Naive thymus-derived CD4-positive, alpha-beta T cell (primary cell): ENCODE results near the gene RPN1. TPM values are rescaled to one million over a fixed set of nuclear protein-coding genes. Genes with fewer than 3 reads are reported as not detected.

ENCODE experiments used
- ATAC-seq: fragments of 150-1000 bp; cut with Tn5 transposase; 2 replicates; pipeline ENCODE4 v1.10.0; 2021; ENCODE audit warnings: mild to moderate bottlenecking, moderate library complexity
- CTCF ChIA-PET: fragments of 350-600 bp; sonication (Branson Sonifier 250); formaldehyde crosslinking; loops from one replicate; lab custom pipeline; 2021; ENCODE audit warnings: antibody characterized with exemption; lab: Charles Lee
- POLR2A ChIA-PET: fragments of 350-600 bp; sonication (Branson Sonifier 250); formaldehyde crosslinking; loops from one replicate; lab custom pipeline; 2021; ENCODE audit warnings: antibody characterized with exemption, inconsistent platforms; lab: Charles Lee
- DNase-seq, 9 donors: peaks; one replicate each; pipeline versions ENCODE4 v3.0.0 to v3.0.0-alpha.2; 2020 to 2022; ENCODE audit warnings: mixed read lengths in 1 of 9
- H3K27ac ChIP-seq: one replicate; pipeline ENCODE4 v1.7.0; 2013; ENCODE audit warnings: mild to moderate bottlenecking, low read depth, low read length, moderate library complexity
- H3K27me3 ChIP-seq, 2 donors: one replicate each; pipeline ENCODE4 v1.7.0; 2013; ENCODE audit warnings: low read length in 2 of 2, mild to moderate bottlenecking in 2 of 2, moderate library complexity in 2 of 2; ENCODE audit not compliant: control insufficient read depth in 2 of 2, insufficient read depth in 2 of 2
- H3K36me3 ChIP-seq, 3 experiments: 1 replicate in 2 of 3; 2 replicates in 1 of 3; pipeline ENCODE4 v1.7.0; 2013; ENCODE audit warnings: low read length in 3 of 3, mild to moderate bottlenecking in 3 of 3, moderate library complexity in 1 of 3; ENCODE audit not compliant: insufficient read depth in 3 of 3, control insufficient read depth in 2 of 3
- H3K4me1 ChIP-seq, 2 donors: one replicate each; pipeline ENCODE4 v1.7.0; 2013; ENCODE audit warnings: low read length in 2 of 2, mild to moderate bottlenecking in 2 of 2, moderate library complexity in 1 of 2; ENCODE audit not compliant: control insufficient read depth in 2 of 2, insufficient read depth in 2 of 2
- H3K4me3 ChIP-seq: 2 replicates; pipeline ENCODE4 v1.7.0; 2013; ENCODE audit warnings: mild to moderate bottlenecking, low read length
- H3K9me3 ChIP-seq, 3 experiments: 1 replicate in 2 of 3; 2 replicates in 1 of 3; pipeline ENCODE4 v1.7.0; 2013; ENCODE audit warnings: low read length in 3 of 3; ENCODE audit not compliant: control insufficient read depth in 2 of 3
- H3K27ac Mint-ChIP-seq, 9 donors: one replicate each; pipeline ENCODE4 v1.8.0; 2020 to 2022; ENCODE audit warnings: mixed read lengths in 9 of 9, mild to moderate bottlenecking in 8 of 9, moderate library complexity in 5 of 9, inconsistent platforms in 2 of 9
- H3K27me3 Mint-ChIP-seq, 5 donors: one replicate each; pipeline ENCODE4 v1.8.0; 2021 to 2022; ENCODE audit warnings: mixed read lengths in 5 of 5, mild to moderate bottlenecking in 1 of 5
- H3K36me3 Mint-ChIP-seq, 5 donors: one replicate each; pipeline ENCODE4 v1.8.0; 2020 to 2022; ENCODE audit warnings: mixed read lengths in 5 of 5, mild to moderate bottlenecking in 3 of 5, inconsistent platforms in 1 of 5
- H3K4me1 Mint-ChIP-seq, 7 donors: one replicate each; pipeline ENCODE4 v1.8.0; 2020 to 2022; ENCODE audit warnings: mixed read lengths in 7 of 7, mild to moderate bottlenecking in 3 of 7, inconsistent platforms in 1 of 7
- H3K4me3 Mint-ChIP-seq, 10 donors: one replicate each; pipeline ENCODE4 v1.8.0; 2020 to 2022; ENCODE audit warnings: mild to moderate bottlenecking in 10 of 10, mixed read lengths in 10 of 10, moderate library complexity in 6 of 10, inconsistent platforms in 2 of 10
- H3K9me3 Mint-ChIP-seq, 11 donors: one replicate each; pipeline ENCODE4 v1.8.0; 2020 to 2022; ENCODE audit warnings: mixed read lengths in 11 of 11, mild to moderate bottlenecking in 4 of 11, inconsistent platforms in 1 of 11, moderate library complexity in 1 of 11
- intact Hi-C, 2 donors: fragments of 100-400 bp; cut with micrococcal nuclease; formaldehyde crosslinking; loops; one replicate each; pipeline ENCODE4 v1.15.1; 2023
- polyA plus RNA-seq, 2 donors: library from polyadenylated mRNA; unstranded; fragments of 300-500 nt; fragmentation: Illumina TruSeq; gene quantifications; one replicate each; pipeline ENCODE4 v1.2.3, GENCODE V29; 2021
- total RNA-seq, 6 experiments: library from RNA in 5 of 6; stranded (reverse) in 5 of 6; gene quantifications; 1 replicate in 5 of 6; 2 replicates in 1 of 6; pipeline ENCODE4 v1.2.3 and lab custom pipeline; 2021 to 2026

The RPN1 gene
- total and polyA plus RNA-seq, 7 experiments from 2014 or later, result 76.7 to 203 (median 105) TPM

- peaks cover 0 to 3% of the 10 kb centered on the region in 2 donors for H3K4me1 ChIP-seq
- DNase-seq (no peak), ATAC-seq (peak; percentile 33)
- no peaks in the 10 kb centered on the region for H3K9me3 Mint-ChIP-seq
- H3K27me3 Mint-ChIP-seq, result peaks cover 0 to 17% (median 5%) of the 10 kb centered on the region in 5 donors
- no peak overlapping the region for H3K4me3 Mint-ChIP-seq
- no peak overlapping the region for H3K4me3 ChIP-seq
- ChIA-PET CTCF (interaction anchor here (2.0 kb wide), 1 partner anchor 177 kb away, joined by 5 read pairs; no protein-coding TSS in a partner anchor), POLR2A (interaction anchor here (1.0 kb wide), 1 partner anchor 212 kb away, joined by 3 read pairs; no protein-coding TSS in a partner anchor)
- no peak overlapping the region for H3K27ac ChIP-seq
- H3K9me3 ChIP-seq, result no peaks in the 10 kb centered on the region
- H3K36me3 Mint-ChIP-seq, result no peaks in the 10 kb centered on the region
- peaks cover 0 to 3% (median 0%) of the 10 kb centered on the region in 7 donors for H3K4me1 Mint-ChIP-seq
- intact Hi-C loops, result no loop called here
- no peaks in the 10 kb centered on the region for H3K27me3 ChIP-seq
- no peak overlapping the region for H3K27ac Mint-ChIP-seq
- H3K36me3 ChIP-seq, result no peaks in the 10 kb centered on the region
Observed at GRCh38 chr3:128603811-128604775, 46.5 kb downstream of the RPN1 start.

- Mint-ChIP-seq H3K4me1 (peaks cover 0 to 3% (median 0%) of the 10 kb centered on the region in 7 donors), H3K27me3 (peaks cover 0 to 17% (median 5%) of the 10 kb centered on the region in 5 donors), H3K9me3 (no peaks in the 10 kb centered on the region), H3K4me3 (no peak overlapping the region), H3K36me3 (no peaks in the 10 kb centered on the region), H3K27ac (no peak overlapping the region)
- no peaks in the 10 kb centered on the region for H3K27me3 ChIP-seq
- H3K27ac ChIP-seq, result no peak overlapping the region
- no peaks in the 10 kb centered on the region for H3K9me3 ChIP-seq
- POLR2A ChIA-PET, result interaction anchor here (1.0 kb wide), 1 partner anchor 213 kb away, joined by 3 read pairs; no protein-coding TSS in a partner anchor
- CTCF ChIA-PET, result interaction anchor here (2.0 kb wide), 1 partner anchor 176 kb away, joined by 5 read pairs; no protein-coding TSS in a partner anchor
- no peak overlapping the region for H3K4me3 ChIP-seq
- intact Hi-C loops, result no loop called here
- peaks cover 0 to 3% of the 10 kb centered on the region in 2 donors for H3K4me1 ChIP-seq
- ATAC-seq (no peak), DNase-seq (no peak)
- no peaks in the 10 kb centered on the region for H3K36me3 ChIP-seq
Observed at GRCh38 chr3:128603313-128603712, 47.3 kb downstream of the RPN1 start.

- no peaks in the 10 kb centered on the region for H3K27me3 Mint-ChIP-seq
- H3K9me3 Mint-ChIP-seq, result no peaks in the 10 kb centered on the region
- DNase-seq (no peak), ATAC-seq (peak; percentile 49)
- peaks cover 0 to 18% (median 4%) of the 10 kb centered on the region in 7 donors for H3K4me1 Mint-ChIP-seq
- no peaks in the 10 kb centered on the region for H3K36me3 ChIP-seq
- no peak overlapping the region for H3K27ac Mint-ChIP-seq
- intact Hi-C loops, result no loop called here
- no peaks in the 10 kb centered on the region for H3K9me3 ChIP-seq
- CTCF ChIA-PET, result no interaction called here
- H3K4me1 ChIP-seq, result no peaks in the 10 kb centered on the region
- no peaks in the 10 kb centered on the region for H3K27me3 ChIP-seq
- no peaks in the 10 kb centered on the region for H3K36me3 Mint-ChIP-seq
- H3K27ac ChIP-seq, result no peak overlapping the region
- no peak overlapping the region for H3K4me3 ChIP-seq
- POLR2A ChIA-PET, result no interaction called here
- no peak overlapping the region for H3K4me3 Mint-ChIP-seq
Observed at GRCh38 chr3:128598884-128599664, 51.5 kb downstream of the RPN1 start.

- Mint-ChIP-seq H3K36me3 (no peaks in the 10 kb centered on the region), H3K27me3 (no peaks in the 10 kb centered on the region), H3K4me1 (peaks cover 0 to 18% (median 4%) of the 10 kb centered on the region in 7 donors), H3K4me3 (no peak overlapping the region), H3K9me3 (no peaks in the 10 kb centered on the region), H3K27ac (peak overlapping the region in 3 of 9 donors; percentile 18 to 72 (median 43))
- ATAC-seq (no peak), DNase-seq (no peak)
- intact Hi-C loops, result no loop called here
- H3K27ac ChIP-seq, result no peak overlapping the region
- no peaks in the 10 kb centered on the region for H3K36me3 ChIP-seq
- ChIA-PET POLR2A (no interaction called here), CTCF (no interaction called here)
- no peak overlapping the region for H3K4me3 ChIP-seq
- H3K4me1 ChIP-seq, result no peaks in the 10 kb centered on the region
- no peaks in the 10 kb centered on the region for H3K9me3 ChIP-seq
- no peaks in the 10 kb centered on the region for H3K27me3 ChIP-seq
Observed at GRCh38 chr3:128597900-128598299, 52.7 kb downstream of the RPN1 start.

GRCh38 chr3:128592864-128593263 lies 57.8 kb downstream of the RPN1 start:
- intact Hi-C loops, result no loop called here
- H3K27ac ChIP-seq, result no peak overlapping the region
- CTCF ChIA-PET, result no interaction called here
- H3K27ac Mint-ChIP-seq, result no peak overlapping the region
- no peaks in the 10 kb centered on the region for H3K27me3 ChIP-seq
- H3K4me1 Mint-ChIP-seq, result peaks cover 0 to 25% (median 8%) of the 10 kb centered on the region in 7 donors
- POLR2A ChIA-PET, result no interaction called here
- DNase-seq, result no peak
- no peak overlapping the region for H3K4me3 ChIP-seq
- no peaks in the 10 kb centered on the region for H3K4me1 ChIP-seq
- ATAC-seq, result no peak
- H3K36me3 ChIP-seq, result no peaks in the 10 kb centered on the region
- peaks cover 0 to 3% (median 0%) of the 10 kb centered on the region in 5 donors for H3K27me3 Mint-ChIP-seq
- H3K4me3 Mint-ChIP-seq, result no peak overlapping the region
- peaks cover 0 to 4% (median 0%) of the 10 kb centered on the region in 5 donors for H3K36me3 Mint-ChIP-seq
- H3K9me3 Mint-ChIP-seq, result peaks cover 0 to 6% (median 0%) of the 10 kb centered on the region in 11 donors
- no peaks in the 10 kb centered on the region for H3K9me3 ChIP-seq

GRCh38 chr3:128591738-128592426 lies 58.7 kb downstream of the RPN1 start:
- DNase-seq (no peak), ATAC-seq (peak; percentile 88)
- CTCF ChIA-PET, result no interaction called here
- H3K4me3 ChIP-seq, result no peak overlapping the region
- H3K4me1 ChIP-seq, result no peaks in the 10 kb centered on the region
- H3K27me3 ChIP-seq, result no peaks in the 10 kb centered on the region
- H3K36me3 ChIP-seq, result no peaks in the 10 kb centered on the region
- Mint-ChIP-seq H3K4me3 (peak overlapping the region in 4 of 10 donors; percentile 1 to 11 (median 6)), H3K27ac (peak overlapping the region in 7 of 9 donors; percentile 5 to 80 (median 57)), H3K9me3 (peaks cover 0 to 6% (median 0%) of the 10 kb centered on the region in 11 donors), H3K27me3 (peaks cover 0 to 3% (median 0%) of the 10 kb centered on the region in 5 donors), H3K4me1 (peaks cover 0 to 24% (median 11%) of the 10 kb centered on the region in 7 donors), H3K36me3 (peaks cover 0 to 4% (median 0%) of the 10 kb centered on the region in 5 donors)
- intact Hi-C loops, result no loop called here
- H3K27ac ChIP-seq, result no peak overlapping the region
- no peaks in the 10 kb centered on the region for H3K9me3 ChIP-seq
- POLR2A ChIA-PET, result interaction anchor here (0.9 kb wide), 1 partner anchor 14 kb away, joined by 4 read pairs; no protein-coding TSS in a partner anchor
